HEK293 (cell line): ENCODE data around the gene DNAAF8.

Experiments used
- FEZF1 ChIP-seq: fragments of 450-650 bp; formaldehyde crosslinking; IDR thresholded peaks from 2 replicates; pipeline ENCODE4 v1.5.1; 2016; ENCODE audit warnings: missing biosample characterization, missing genetic modification characterization
- ZNF561 ChIP-seq: fragments of 450-650 bp; IDR thresholded peaks from 2 replicates; pipeline ENCODE4 v1.5.1; 2018; ENCODE audit warnings: missing biosample characterization, missing genetic modification characterization, borderline replicate concordance

DNA sequence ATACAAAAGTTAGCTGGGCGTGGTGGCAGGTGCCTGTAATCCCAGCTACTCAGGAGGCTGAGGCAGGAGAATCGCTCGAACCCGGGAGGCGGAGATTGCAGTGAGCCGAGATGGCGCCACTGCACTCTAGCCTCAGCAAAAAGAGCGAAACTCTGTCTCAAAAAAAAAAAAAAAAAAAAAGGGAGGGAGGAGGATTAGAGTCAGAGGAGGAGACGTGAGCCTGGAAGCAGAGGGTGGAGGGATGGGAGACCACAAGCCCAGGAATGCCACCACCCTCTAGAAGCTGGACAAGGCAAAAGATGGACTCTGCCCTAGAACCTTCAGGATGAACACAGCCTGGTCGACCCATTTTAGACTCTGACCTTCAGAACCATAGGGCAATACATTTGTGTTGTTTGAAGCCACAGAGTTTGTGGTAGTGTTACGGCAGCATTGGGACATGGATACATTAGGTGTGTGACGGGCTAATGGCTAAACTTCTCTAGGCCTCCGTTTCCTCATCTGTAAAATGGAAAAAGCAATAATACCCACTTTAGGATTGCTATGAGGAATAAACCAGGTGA is 58.7 kb downstream of the DNAAF8 start:
- TF ChIP-seq ZNF561 (tag by site-specific recombination) (no peak), FEZF1 (no peak)
